HG03159 (cell line): ENCODE measurements around the gene PRICKLE1.

Source experiments
- ATAC-seq: cut with Tn5 transposase; IDR thresholded peaks from one replicate; pipeline ENCODE4 v1.9.1; 2021; ENCODE audit warnings: mild to moderate bottlenecking, moderate library complexity; ENCODE audit not compliant: unreplicated experiment

Gene PRICKLE1

GRCh38 chr12:42588524-42589464 is 752 bp downstream of the PRICKLE1 start:
- peak; percentile 24 for ATAC-seq

- no peak for ATAC-seq
Measured at GRCh38 chr12:42587601-42588523, 1.7 kb downstream of the PRICKLE1 start.

GRCh38 chr12:42586268-42586667 is 3.3 kb downstream of the PRICKLE1 start:
- no peak for ATAC-seq

- no peak for ATAC-seq
Measured at GRCh38 chr12:42585841-42586216, 3.7 kb downstream of the PRICKLE1 start.

- no peak for ATAC-seq
Measured at GRCh38 chr12:42585154-42585840, 4.2 kb downstream of the PRICKLE1 start.

- ATAC-seq = no peak
Measured at GRCh38 chr12:42584651-42585111, 4.9 kb downstream of the PRICKLE1 start.

GRCh38 chr12:42583016-42583415 is 6.5 kb downstream of the PRICKLE1 start:
- ATAC-seq = no peak

- ATAC-seq = no peak
Measured at GRCh38 chr12:42582498-42582897, 7.0 kb downstream of the PRICKLE1 start.

- no peak for ATAC-seq
Measured at GRCh38 chr12:42582050-42582449, 7.5 kb downstream of the PRICKLE1 start.

- ATAC-seq = no peak
Measured at GRCh38 chr12:42576374-42576773, 13.2 kb downstream of the PRICKLE1 start.

GRCh38 chr12:42575717-42576116 is 13.8 kb downstream of the PRICKLE1 start:
- ATAC-seq = no peak

- ATAC-seq = no peak
Measured at GRCh38 chr12:42574851-42575266, 14.7 kb downstream of the PRICKLE1 start.

- ATAC-seq = no peak
Measured at GRCh38 chr12:42571327-42572009, 18.1 kb downstream of the PRICKLE1 start.

- ATAC-seq = no peak
Measured at GRCh38 chr12:42570076-42570475, 19.5 kb downstream of the PRICKLE1 start.

GRCh38 chr12:42568952-42569915 is 20.3 kb downstream of the PRICKLE1 start:
- ATAC-seq = peak; percentile 75

- ATAC-seq = no peak
Measured at GRCh38 chr12:42565633-42566032, 23.9 kb downstream of the PRICKLE1 start.

- ATAC-seq = no peak
Measured at GRCh38 chr12:42564996-42565395, 24.6 kb downstream of the PRICKLE1 start.

- no peak for ATAC-seq
Measured at GRCh38 chr12:42564556-42564955, 25.0 kb downstream of the PRICKLE1 start.

- ATAC-seq = no peak
Measured at GRCh38 chr12:42560977-42561376, 28.6 kb downstream of the PRICKLE1 start.
